SK-N-SH treated with all-trans-retinoic acid at 6 μM for 48 hours (cell line): ENCODE results near the gene ABCA13.

Experiments
- ATAC-seq: fragments of 200-7000 bp; cut with Tn5 transposase; 3 replicates; pipeline ENCODE4 v1.9.1; 2020; ENCODE audit warnings: mild to moderate bottlenecking, moderate library complexity
- ARNTL ChIP-seq: fragments of 450-650 bp; formaldehyde crosslinking; IDR thresholded peaks from 2 replicates; pipeline ENCODE4 v1.5.0; 2020; ENCODE audit warnings: low read depth, mild to moderate bottlenecking, moderate library complexity, borderline replicate concordance
- BACH2 ChIP-seq: fragments of 250-450 bp; sonication (Bioruptor Pico); IDR thresholded peaks from 2 replicates; pipeline ENCODE4 v1.9.0; 2021; ENCODE audit warnings: mild to moderate bottlenecking, borderline replicate concordance
- CSDC2 ChIP-seq: fragments of 250-450 bp; sonication (Bioruptor Pico); IDR thresholded peaks from 2 replicates; pipeline ENCODE4 v1.5.0; 2020; ENCODE audit warnings: mild to moderate bottlenecking, moderate library complexity
- ESRRG ChIP-seq: fragments of 250-450 bp; sonication (Bioruptor Pico); IDR thresholded peaks from 2 replicates; pipeline ENCODE4 v1.6.1; 2021; ENCODE audit warnings: mild to moderate bottlenecking
- GLIS3 ChIP-seq: fragments of 250-450 bp; sonication (Bioruptor Pico); IDR thresholded peaks from 2 replicates; pipeline ENCODE4 v1.5.0; 2020; ENCODE audit warnings: mild to moderate bottlenecking, moderate library complexity
- ISL1 ChIP-seq: fragments of 250-450 bp; sonication (Bioruptor Pico); IDR thresholded peaks from 2 replicates; pipeline ENCODE4 v2.1.2; 2022; ENCODE audit warnings: mild to moderate bottlenecking, moderate library complexity
- OSR1 ChIP-seq: fragments of 250-450 bp; sonication (Bioruptor Pico); IDR thresholded peaks from 2 replicates; pipeline ENCODE4 v1.8.0; 2022; ENCODE audit warnings: moderate library complexity, mild to moderate bottlenecking, inconsistent platforms
- PPARA ChIP-seq: fragments of 250-450 bp; sonication (Bioruptor Pico); IDR thresholded peaks from 2 replicates; pipeline ENCODE4 v1.5.0; 2020; ENCODE audit warnings: mild to moderate bottlenecking, borderline replicate concordance
- RARB ChIP-seq: fragments of 250-450 bp; sonication (Bioruptor Pico); IDR thresholded peaks from 2 replicates; pipeline ENCODE4 v1.8.0; 2021; ENCODE audit warnings: mild to moderate bottlenecking, moderate library complexity
- TCF4 ChIP-seq: fragments of 250-450 bp; sonication (Bioruptor Pico); IDR thresholded peaks from 2 replicates; pipeline ENCODE4 v1.8.0; 2021; ENCODE audit warnings: mild to moderate bottlenecking, moderate library complexity, borderline replicate concordance
- TOX ChIP-seq: fragments of 250-450 bp; sonication (Bioruptor Pico); IDR thresholded peaks from 2 replicates; pipeline ENCODE4 v1.8.0; 2021; ENCODE audit warnings: mild to moderate bottlenecking, moderate library complexity, borderline replicate concordance
- ZFP3 ChIP-seq: fragments of 250-450 bp; sonication (Bioruptor Pico); IDR thresholded peaks from 2 replicates; pipeline ENCODE4 v1.5.0; 2020; ENCODE audit warnings: mild to moderate bottlenecking, moderate library complexity
- ZFP30 ChIP-seq: fragments of 450-650 bp; formaldehyde crosslinking; IDR thresholded peaks from 2 replicates; pipeline ENCODE4 v1.5.0; 2022; ENCODE audit warnings: mild to moderate bottlenecking, moderate library complexity
- ZNF565 ChIP-seq: fragments of 450-650 bp; formaldehyde crosslinking; conservative IDR thresholded peaks from 2 replicates; pipeline ENCODE4 v1.5.0; 2020; ENCODE audit warnings: low read depth, mild to moderate bottlenecking, moderate library complexity
- ZNF70 ChIP-seq: fragments of 450-650 bp; formaldehyde crosslinking; IDR thresholded peaks from 2 replicates; pipeline ENCODE4 v1.5.0; 2020; ENCODE audit warnings: mild to moderate bottlenecking, moderate library complexity
- ZNF8 ChIP-seq: fragments of 450-650 bp; formaldehyde crosslinking; IDR thresholded peaks from 2 replicates; pipeline ENCODE4 v1.5.0; 2020; ENCODE audit warnings: mild to moderate bottlenecking, moderate library complexity
- TF ChIP-seq, protein P1 (sequence below): fragments of 250-450 bp; sonication (Bioruptor Pico); IDR thresholded peaks from 2 replicates; pipeline ENCODE4 v1.5.1; 2021; ENCODE audit warnings: mild to moderate bottlenecking, moderate library complexity
- TF ChIP-seq, protein P2 (sequence below): fragments of 250-450 bp; sonication (Bioruptor Pico); IDR thresholded peaks from 2 replicates; pipeline ENCODE4 v1.5.1; 2020; ENCODE audit warnings: low read depth, mild to moderate bottlenecking, moderate library complexity
- TF ChIP-seq, protein P3 (sequence below): fragments of 250-450 bp; sonication (Bioruptor Pico); IDR thresholded peaks from 2 replicates; pipeline ENCODE4 v1.8.0; 2020; ENCODE audit warnings: mild to moderate bottlenecking, moderate library complexity, borderline replicate concordance
- TF ChIP-seq, protein P4 (sequence below): fragments of 250-450 bp; sonication (Bioruptor Pico); IDR thresholded peaks from 2 replicates; pipeline ENCODE4 v1.5.0; 2020; ENCODE audit warnings: mild to moderate bottlenecking, moderate library complexity

ABCA13 gene

DNA sequence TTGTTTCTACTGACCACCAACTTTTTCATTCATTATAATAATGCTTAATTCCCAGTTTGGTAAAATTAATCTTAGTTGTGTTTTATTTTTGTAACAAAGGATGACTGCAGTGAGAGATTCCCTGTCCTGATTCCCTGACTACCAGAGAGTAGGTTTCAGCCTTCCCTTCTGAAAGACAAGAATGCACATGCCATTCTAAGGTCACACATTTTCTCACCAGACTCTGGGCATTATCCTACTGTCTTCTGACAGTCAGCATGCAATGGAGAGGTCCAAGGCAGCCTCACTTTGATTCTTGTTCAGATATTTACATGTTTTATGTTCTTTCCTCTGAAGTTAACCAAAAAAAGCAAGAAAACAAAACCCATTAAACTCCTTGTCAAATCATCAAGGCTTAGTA is 380.4 kb downstream of the ABCA13 start:
- ATAC-seq, result no peak
- no peak for TF ChIP-seq ZFP3 (CRISPR knock-in tag)
- TF ChIP-seq ISL1 (CRISPR knock-in tag), result no peak
- TF ChIP-seq OSR1 (CRISPR knock-in tag), result no peak
- TF ChIP-seq ESRRG (CRISPR knock-in tag), result no peak
- no peak for TF ChIP-seq ZNF70 (CRISPR knock-in tag)
- TF ChIP-seq, protein P1, sequence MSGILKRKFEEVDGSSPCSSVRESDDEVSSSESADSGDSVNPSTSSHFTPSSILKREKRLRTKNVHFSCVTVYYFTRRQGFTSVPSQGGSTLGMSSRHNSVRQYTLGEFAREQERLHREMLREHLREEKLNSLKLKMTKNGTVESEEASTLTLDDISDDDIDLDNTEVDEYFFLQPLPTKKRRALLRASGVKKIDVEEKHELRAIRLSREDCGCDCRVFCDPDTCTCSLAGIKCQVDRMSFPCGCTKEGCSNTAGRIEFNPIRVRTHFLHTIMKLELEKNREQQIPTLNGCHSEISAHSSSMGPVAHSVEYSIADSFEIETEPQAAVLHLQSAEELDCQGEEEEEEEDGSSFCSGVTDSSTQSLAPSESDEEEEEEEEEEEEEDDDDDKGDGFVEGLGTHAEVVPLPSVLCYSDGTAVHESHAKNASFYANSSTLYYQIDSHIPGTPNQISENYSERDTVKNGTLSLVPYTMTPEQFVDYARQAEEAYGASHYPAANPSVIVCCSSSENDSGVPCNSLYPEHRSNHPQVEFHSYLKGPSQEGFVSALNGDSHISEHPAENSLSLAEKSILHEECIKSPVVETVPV (CRISPR knock-in tag), result no peak
- TF ChIP-seq, protein P2, sequence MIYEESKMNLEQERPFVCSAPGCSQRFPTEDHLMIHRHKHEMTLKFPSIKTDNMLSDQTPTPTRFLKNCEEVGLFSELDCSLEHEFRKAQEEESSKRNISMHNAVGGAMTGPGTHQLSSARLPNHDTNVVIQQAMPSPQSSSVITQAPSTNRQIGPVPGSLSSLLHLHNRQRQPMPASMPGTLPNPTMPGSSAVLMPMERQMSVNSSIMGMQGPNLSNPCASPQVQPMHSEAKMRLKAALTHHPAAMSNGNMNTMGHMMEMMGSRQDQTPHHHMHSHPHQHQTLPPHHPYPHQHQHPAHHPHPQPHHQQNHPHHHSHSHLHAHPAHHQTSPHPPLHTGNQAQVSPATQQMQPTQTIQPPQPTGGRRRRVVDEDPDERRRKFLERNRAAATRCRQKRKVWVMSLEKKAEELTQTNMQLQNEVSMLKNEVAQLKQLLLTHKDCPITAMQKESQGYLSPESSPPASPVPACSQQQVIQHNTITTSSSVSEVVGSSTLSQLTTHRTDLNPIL, result no peak
- TF ChIP-seq BACH2, result no peak
- no peak for TF ChIP-seq ZNF565 (CRISPR knock-in tag)
- TF ChIP-seq, protein P3, sequence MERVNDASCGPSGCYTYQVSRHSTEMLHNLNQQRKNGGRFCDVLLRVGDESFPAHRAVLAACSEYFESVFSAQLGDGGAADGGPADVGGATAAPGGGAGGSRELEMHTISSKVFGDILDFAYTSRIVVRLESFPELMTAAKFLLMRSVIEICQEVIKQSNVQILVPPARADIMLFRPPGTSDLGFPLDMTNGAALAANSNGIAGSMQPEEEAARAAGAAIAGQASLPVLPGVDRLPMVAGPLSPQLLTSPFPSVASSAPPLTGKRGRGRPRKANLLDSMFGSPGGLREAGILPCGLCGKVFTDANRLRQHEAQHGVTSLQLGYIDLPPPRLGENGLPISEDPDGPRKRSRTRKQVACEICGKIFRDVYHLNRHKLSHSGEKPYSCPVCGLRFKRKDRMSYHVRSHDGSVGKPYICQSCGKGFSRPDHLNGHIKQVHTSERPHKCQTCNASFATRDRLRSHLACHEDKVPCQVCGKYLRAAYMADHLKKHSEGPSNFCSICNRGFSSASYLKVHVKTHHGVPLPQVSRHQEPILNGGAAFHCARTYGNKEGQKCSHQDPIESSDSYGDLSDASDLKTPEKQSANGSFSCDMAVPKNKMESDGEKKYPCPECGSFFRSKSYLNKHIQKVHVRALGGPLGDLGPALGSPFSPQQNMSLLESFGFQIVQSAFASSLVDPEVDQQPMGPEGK (CRISPR knock-in tag), result no peak
- no peak for TF ChIP-seq GLIS3
- TF ChIP-seq PPARA (CRISPR knock-in tag), result no peak

DNA sequence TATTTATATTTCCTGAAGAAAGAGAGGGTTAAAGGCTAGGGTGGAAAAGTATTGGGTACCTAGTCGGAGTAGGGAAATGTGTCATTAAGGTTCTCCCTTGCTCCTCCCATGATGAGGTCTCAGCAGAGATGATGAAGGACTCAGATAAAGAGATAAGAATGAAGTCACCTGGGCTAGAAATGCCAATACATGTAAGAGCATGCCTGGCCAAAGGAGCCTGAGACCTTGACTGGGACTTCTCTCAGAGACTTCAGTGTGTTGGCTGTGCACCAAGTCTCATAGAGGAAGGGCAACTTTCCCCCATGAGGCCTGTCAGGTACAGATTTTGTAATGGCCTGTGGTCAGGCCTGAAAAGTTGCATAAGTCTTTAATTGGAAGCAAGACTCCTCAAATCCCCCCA is 392.1 kb downstream of the ABCA13 start:
- TF ChIP-seq TOX (CRISPR knock-in tag) (no peak), TCF4 (no peak), ZFP30 (CRISPR knock-in tag) (no peak), ISL1 (CRISPR knock-in tag) (no peak), ZNF8 (CRISPR knock-in tag) (no peak), ZNF70 (CRISPR knock-in tag) (no peak), ARNTL (CRISPR knock-in tag) (no peak), GLIS3 (no peak), RARB (CRISPR knock-in tag) (no peak), PPARA (CRISPR knock-in tag) (no peak)
- TF ChIP-seq, protein P4, sequence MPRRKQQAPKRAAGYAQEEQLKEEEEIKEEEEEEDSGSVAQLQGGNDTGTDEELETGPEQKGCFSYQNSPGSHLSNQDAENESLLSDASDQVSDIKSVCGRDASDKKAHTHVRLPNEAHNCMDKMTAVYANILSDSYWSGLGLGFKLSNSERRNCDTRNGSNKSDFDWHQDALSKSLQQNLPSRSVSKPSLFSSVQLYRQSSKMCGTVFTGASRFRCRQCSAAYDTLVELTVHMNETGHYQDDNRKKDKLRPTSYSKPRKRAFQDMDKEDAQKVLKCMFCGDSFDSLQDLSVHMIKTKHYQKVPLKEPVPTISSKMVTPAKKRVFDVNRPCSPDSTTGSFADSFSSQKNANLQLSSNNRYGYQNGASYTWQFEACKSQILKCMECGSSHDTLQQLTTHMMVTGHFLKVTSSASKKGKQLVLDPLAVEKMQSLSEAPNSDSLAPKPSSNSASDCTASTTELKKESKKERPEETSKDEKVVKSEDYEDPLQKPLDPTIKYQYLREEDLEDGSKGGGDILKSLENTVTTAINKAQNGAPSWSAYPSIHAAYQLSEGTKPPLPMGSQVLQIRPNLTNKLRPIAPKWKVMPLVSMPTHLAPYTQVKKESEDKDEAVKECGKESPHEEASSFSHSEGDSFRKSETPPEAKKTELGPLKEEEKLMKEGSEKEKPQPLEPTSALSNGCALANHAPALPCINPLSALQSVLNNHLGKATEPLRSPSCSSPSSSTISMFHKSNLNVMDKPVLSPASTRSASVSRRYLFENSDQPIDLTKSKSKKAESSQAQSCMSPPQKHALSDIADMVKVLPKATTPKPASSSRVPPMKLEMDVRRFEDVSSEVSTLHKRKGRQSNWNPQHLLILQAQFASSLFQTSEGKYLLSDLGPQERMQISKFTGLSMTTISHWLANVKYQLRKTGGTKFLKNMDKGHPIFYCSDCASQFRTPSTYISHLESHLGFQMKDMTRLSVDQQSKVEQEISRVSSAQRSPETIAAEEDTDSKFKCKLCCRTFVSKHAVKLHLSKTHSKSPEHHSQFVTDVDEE (CRISPR knock-in tag), result no peak
- TF ChIP-seq, protein P1 (CRISPR knock-in tag), result no peak
- TF ChIP-seq, protein P2, result no peak
- no peak for ATAC-seq

GRCh38 chr7:48575516-48575915 is 404.3 kb downstream of the ABCA13 start:
- ATAC-seq, result no peak
- TF ChIP-seq, protein P3 (CRISPR knock-in tag), result no peak
- TF ChIP-seq CSDC2, result no peak
- no peak for TF ChIP-seq ZNF70 (CRISPR knock-in tag)
- TF ChIP-seq, protein P4 (CRISPR knock-in tag), result no peak
- TF ChIP-seq TCF4, result no peak
- TF ChIP-seq ZNF8 (CRISPR knock-in tag), result no peak
- no peak for TF ChIP-seq ESRRG (CRISPR knock-in tag)
- TF ChIP-seq, protein P1 (CRISPR knock-in tag), result no peak
- TF ChIP-seq RARB (CRISPR knock-in tag), result no peak
- TF ChIP-seq ZNF565 (CRISPR knock-in tag), result no peak
